Muscle layer of duodenum (tissue), 2 donors: Measurements from ENCODE around the gene TRPV5.

Experiments used
- H3K27ac ChIP-seq: one replicate; pipeline ENCODE4 v1.7.0; 2013; ENCODE audit warnings: mild to moderate bottlenecking, low read length
- H3K27me3 ChIP-seq: one replicate; pipeline ENCODE4 v1.7.0; 2013; ENCODE audit warnings: low read depth, mild to moderate bottlenecking, control low read depth, low read length
- H3K36me3 ChIP-seq, 2 donors: one replicate each; pipeline ENCODE4 v1.7.0; 2013; ENCODE audit warnings: low read length in 2 of 2, control low read depth in 1 of 2, mild to moderate bottlenecking in 1 of 2; ENCODE audit not compliant: insufficient read depth in 2 of 2, control insufficient read depth in 1 of 2
- H3K4me1 ChIP-seq, 2 donors: one replicate each; pipeline ENCODE4 v1.7.0; 2013; ENCODE audit warnings: low read length in 2 of 2, mild to moderate bottlenecking in 2 of 2, control low read depth in 1 of 2, moderate library complexity in 1 of 2; ENCODE audit not compliant: insufficient read depth in 2 of 2, control insufficient read depth in 1 of 2
- H3K4me3 ChIP-seq, 2 donors: one replicate each; pipeline ENCODE4 v1.7.0; 2013; ENCODE audit warnings: low read length in 2 of 2, low read depth in 1 of 2, mild to moderate bottlenecking in 1 of 2
- H3K9me3 ChIP-seq, 2 donors: one replicate each; pipeline ENCODE4 v1.7.0; 2013; ENCODE audit warnings: low read length in 2 of 2, control low read depth in 1 of 2, mild to moderate bottlenecking in 1 of 2; ENCODE audit not compliant: control insufficient read depth in 1 of 2
- donor health status: healthy.

The TRPV5 gene

GRCh38 chr7:142906643-142907042 lies 26.9 kb downstream of the TRPV5 start:
- Histone ChIP-seq H3K27ac (no peak overlapping the region), H3K36me3 (no peaks in the 10 kb centered on the region), H3K9me3 (peaks cover 0 to 5% of the 10 kb centered on the region in 2 donors), H3K4me1 (no peaks in the 10 kb centered on the region), H3K27me3 (no peaks in the 10 kb centered on the region), H3K4me3 (no peak overlapping the region)

DNA sequence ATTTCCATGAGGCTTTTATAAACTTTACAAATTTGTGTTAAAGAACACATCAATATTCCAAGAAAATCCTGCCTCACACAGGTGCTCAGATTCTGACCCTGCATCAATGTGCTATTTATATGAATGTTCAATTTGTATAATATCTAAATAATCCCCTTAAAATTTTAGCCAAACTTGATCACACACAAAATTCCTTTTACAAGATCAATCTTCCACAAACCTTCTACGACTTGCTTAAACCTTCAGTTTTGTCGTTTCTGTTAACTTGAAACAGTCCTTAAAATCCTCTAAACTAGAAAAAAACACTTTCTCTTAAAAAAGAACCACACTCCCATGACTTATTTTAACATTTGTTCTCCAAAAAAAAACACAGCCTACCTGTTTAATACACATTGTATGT lies 27.8 kb downstream of the TRPV5 start:
- H3K36me3 ChIP-seq, result no peaks in the 10 kb centered on the region
- H3K4me1 ChIP-seq, result no peaks in the 10 kb centered on the region
- no peaks in the 10 kb centered on the region for H3K27me3 ChIP-seq
- peaks cover 0 to 5% of the 10 kb centered on the region in 2 donors for H3K9me3 ChIP-seq
- no peak overlapping the region for H3K27ac ChIP-seq
- no peak overlapping the region for H3K4me3 ChIP-seq

- H3K4me3 ChIP-seq, result no peak overlapping the region
- H3K27ac ChIP-seq, result no peak overlapping the region
- H3K9me3 ChIP-seq, result peaks cover 0 to 5% of the 10 kb centered on the region in 2 donors
- H3K36me3 ChIP-seq, result no peaks in the 10 kb centered on the region
- H3K4me1 ChIP-seq, result no peaks in the 10 kb centered on the region
- H3K27me3 ChIP-seq, result no peaks in the 10 kb centered on the region
These were observed 29.4 kb downstream of the TRPV5 start for GRCh38 chr7:142904128-142904527.

- Histone ChIP-seq H3K27me3 (no peaks in the 10 kb centered on the region), H3K4me3 (no peak overlapping the region), H3K4me1 (no peaks in the 10 kb centered on the region), H3K27ac (no peak overlapping the region), H3K9me3 (peaks cover 0 to 5% of the 10 kb centered on the region in 2 donors), H3K36me3 (no peaks in the 10 kb centered on the region)
These were observed 31.9 kb downstream of the TRPV5 start for GRCh38 chr7:142901426-142902259.

- Histone ChIP-seq H3K27ac (no peak overlapping the region), H3K27me3 (no peaks in the 10 kb centered on the region), H3K4me1 (no peaks in the 10 kb centered on the region)
These were observed 33.9 kb downstream of the TRPV5 start for GRCh38 chr7:142899661-142900060.

DNA sequence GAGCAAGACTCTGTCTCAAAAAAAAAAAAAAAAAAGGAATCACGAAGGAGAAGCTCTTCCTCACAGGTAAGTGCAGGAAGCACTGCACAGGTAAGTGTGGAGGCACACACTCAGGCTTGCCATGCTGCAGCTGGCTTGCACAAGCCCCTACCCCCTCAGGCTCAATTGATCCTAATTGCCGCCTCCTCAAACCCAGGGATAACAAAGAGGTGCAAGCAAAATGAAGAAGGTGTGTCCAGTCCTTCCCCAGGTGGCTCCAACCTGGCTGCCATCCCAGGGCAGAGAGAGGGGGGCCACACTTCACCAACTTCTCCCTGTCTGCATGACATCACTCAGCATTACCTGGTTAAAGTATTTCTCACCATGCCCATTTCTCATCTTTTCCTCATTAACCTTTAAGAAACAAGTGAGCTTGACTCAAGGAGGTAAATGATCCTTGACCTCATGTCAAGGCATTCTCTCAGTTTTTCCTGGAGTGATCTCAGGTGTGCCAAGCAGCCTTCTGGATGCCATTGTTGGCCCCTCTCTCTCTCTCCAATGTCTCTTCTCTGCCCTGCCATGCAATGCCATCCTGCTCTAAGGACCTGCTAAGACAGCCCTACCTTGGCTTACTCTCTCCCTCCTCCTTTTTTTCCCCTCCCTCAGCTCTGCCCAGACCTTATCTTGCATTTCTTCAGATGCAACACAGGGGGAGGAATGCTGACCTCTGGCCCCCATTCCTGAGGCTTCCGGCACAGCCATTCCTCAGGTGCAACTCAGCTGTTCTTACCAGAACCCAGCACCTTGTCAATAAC lies 35.0 kb downstream of the TRPV5 start:
- Histone ChIP-seq H3K4me1 (no peaks in the 10 kb centered on the region), H3K27ac (no peak overlapping the region)

More at GRCh38 chr7:142899661-142900060, 33.9 kb downstream of the TRPV5 start:
- Histone ChIP-seq H3K9me3 (peaks cover 0 to 5% of the 10 kb centered on the region in 2 donors), H3K4me3 (no peak overlapping the region), H3K36me3 (no peaks in the 10 kb centered on the region)

GRCh38 chr7:142897691-142898090 lies 35.9 kb downstream of the TRPV5 start:
- Histone ChIP-seq H3K36me3 (no peaks in the 10 kb centered on the region), H3K9me3 (no peaks in the 10 kb centered on the region), H3K27ac (no peak overlapping the region), H3K4me3 (no peak overlapping the region), H3K4me1 (no peaks in the 10 kb centered on the region), H3K27me3 (no peaks in the 10 kb centered on the region)

More for the DNA sequence above, 35.0 kb downstream of the TRPV5 start:
- H3K9me3 ChIP-seq, result no peaks in the 10 kb centered on the region
- H3K36me3 ChIP-seq, result no peaks in the 10 kb centered on the region
- no peak overlapping the region for H3K4me3 ChIP-seq
- H3K27me3 ChIP-seq, result no peaks in the 10 kb centered on the region

DNA sequence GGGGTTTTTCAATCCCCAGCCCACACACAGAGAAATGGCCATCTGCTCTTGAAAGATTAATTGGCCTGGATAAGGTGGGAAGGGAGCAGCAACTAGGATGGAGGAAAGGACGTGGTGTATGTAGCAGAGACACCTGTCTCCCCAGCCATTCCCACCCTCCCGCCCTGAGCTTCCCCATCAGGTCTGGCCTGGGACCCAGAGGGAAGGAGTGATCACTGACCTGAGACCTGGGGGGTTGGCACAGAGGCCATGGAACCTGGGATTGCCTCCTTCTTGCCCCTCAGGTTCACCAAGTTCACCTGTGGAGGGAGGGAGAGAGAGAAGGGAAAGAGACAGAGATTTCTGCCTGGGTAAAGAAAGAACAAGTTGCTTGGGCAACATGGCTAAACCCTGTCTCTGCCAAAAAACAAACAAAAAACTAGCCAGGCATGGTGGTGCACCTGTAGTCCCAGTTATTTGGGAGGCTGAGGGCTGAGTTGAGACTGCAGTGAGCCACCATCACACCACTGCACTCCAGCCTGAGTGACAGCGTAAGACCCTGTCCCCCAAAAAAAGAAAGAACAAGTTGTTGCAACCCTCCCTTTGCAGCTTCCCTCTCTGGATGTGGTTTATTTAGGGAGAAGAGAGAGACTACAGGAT lies 36.7 kb downstream of the TRPV5 start:
- Histone ChIP-seq H3K36me3 (no peaks in the 10 kb centered on the region), H3K27ac (no peak overlapping the region), H3K9me3 (no peaks in the 10 kb centered on the region), H3K27me3 (no peaks in the 10 kb centered on the region), H3K4me1 (no peaks in the 10 kb centered on the region), H3K4me3 (no peak overlapping the region)

DNA sequence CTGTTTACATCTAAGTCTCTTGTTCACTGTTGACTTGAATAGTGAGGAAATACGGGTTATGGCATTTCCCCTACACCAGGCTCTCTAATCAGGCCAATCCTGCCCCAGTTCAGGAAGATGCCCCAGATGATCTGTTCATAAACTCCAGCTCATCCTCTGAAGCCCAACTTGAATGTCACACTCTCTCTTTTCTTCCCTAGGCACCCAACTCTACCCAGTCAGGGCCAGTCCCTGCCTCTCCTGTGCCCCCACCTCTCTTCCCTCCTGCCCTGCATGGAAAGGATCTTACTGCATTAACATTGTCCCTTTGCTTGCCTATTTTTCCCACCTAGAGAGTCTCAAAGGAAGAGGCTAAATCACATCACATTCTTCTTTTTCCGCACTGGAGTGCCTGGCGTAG lies 37.4 kb downstream of the TRPV5 start:
- H3K4me3 ChIP-seq, result no peak overlapping the region
- H3K9me3 ChIP-seq, result no peaks in the 10 kb centered on the region
- H3K36me3 ChIP-seq, result no peaks in the 10 kb centered on the region
- no peaks in the 10 kb centered on the region for H3K4me1 ChIP-seq
- H3K27ac ChIP-seq, result no peak overlapping the region
- H3K27me3 ChIP-seq, result no peaks in the 10 kb centered on the region

DNA sequence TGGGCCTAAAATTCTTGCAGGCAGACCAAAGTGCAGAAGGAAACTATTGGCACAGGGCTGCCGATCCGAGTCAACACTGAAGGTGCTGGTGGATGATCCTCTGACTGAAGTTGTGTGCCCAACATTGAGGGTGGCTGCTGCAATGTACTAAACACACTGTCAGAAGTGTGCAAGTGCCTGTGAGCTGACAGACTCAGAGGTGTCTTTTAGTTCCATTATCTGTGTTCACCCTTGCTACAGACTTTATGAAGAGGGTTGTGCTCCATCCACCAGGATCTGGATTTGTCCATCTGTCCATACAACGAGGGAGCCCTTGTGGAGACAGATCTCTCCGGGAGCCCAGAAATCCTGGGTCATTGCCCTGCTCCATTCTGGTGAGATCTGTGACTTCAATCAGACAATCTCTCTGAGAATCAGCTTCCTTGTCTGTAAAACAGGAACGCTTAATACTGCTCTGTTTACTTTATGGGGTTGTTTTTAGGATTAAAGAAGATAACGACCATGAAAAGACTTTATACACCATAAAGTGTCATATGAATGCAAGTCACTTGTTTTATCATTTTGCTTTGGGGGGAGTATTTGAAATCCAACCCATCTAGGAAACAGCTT lies 38.5 kb downstream of the TRPV5 start:
- Histone ChIP-seq H3K4me1 (no peaks in the 10 kb centered on the region), H3K4me3 (no peak overlapping the region), H3K27ac (no peak overlapping the region), H3K9me3 (no peaks in the 10 kb centered on the region), H3K27me3 (no peaks in the 10 kb centered on the region), H3K36me3 (no peaks in the 10 kb centered on the region)
